GM23338 (cell line): ENCODE data around the gene MOB2. TPM values are rescaled to one million over a fixed set of nuclear protein-coding genes. Genes with fewer than 3 reads are reported as not detected.

Experiments used
- ATAC-seq: fragments of 200-7000 bp; cut with Tn5 transposase; 3 replicates; pipeline ENCODE4 v1.9.1; 2020
- DNase-seq: peaks from one replicate; pipeline ENCODE4 v3.0.0-alpha.2; 2015; ENCODE audit warnings: low spot score
- H2AFZ ChIP-seq: fragments of 200-600 bp; sonication (generic); 2 replicates; pipeline ENCODE4 v1.8.0; 2016; ENCODE audit warnings: antibody characterized with exemption, mild to moderate bottlenecking, moderate library complexity
- H3F3A ChIP-seq: fragments of 200-600 bp; sonication (generic); replicated peaks from 2 replicates; pipeline ENCODE4 v1.8.0; 2017; ENCODE audit warnings: antibody characterized with exemption, mixed run types, low read depth
- H3K27ac ChIP-seq: fragments of 200-600 bp; sonication (generic); 2 replicates; pipeline ENCODE4 v1.6.1; 2016; ENCODE audit warnings: low read depth
- H3K27me3 ChIP-seq: fragments of 200-600 bp; sonication (generic); 2 replicates; pipeline ENCODE4 v1.8.0; 2016; ENCODE audit warnings: mild to moderate bottlenecking, mixed run types, moderate library complexity; ENCODE audit not compliant: insufficient read depth
- H3K36me3 ChIP-seq: fragments of 200-600 bp; sonication (generic); 2 replicates; pipeline ENCODE4 v1.8.0; 2016; ENCODE audit warnings: mild to moderate bottlenecking; ENCODE audit not compliant: insufficient read depth
- H3K4me1 ChIP-seq: fragments of 200-600 bp; sonication (generic); 2 replicates; pipeline ENCODE4 v1.8.0; 2016; ENCODE audit warnings: mild to moderate bottlenecking, moderate library complexity; ENCODE audit not compliant: insufficient read depth
- H3K4me2 ChIP-seq: fragments of 200-600 bp; sonication (generic); 2 replicates; pipeline ENCODE4 v1.7.1; 2017; ENCODE audit warnings: mixed run types
- H3K4me3 ChIP-seq: fragments of 200-600 bp; sonication (generic); 2 replicates; pipeline ENCODE4 v1.6.1; 2016; ENCODE audit warnings: mixed run types
- H3K79me2 ChIP-seq: fragments of 200-600 bp; sonication (generic); replicated peaks from 2 replicates; pipeline ENCODE4 v1.8.0; 2017; ENCODE audit warnings: mild to moderate bottlenecking; ENCODE audit not compliant: insufficient read depth
- H3K9me2 ChIP-seq: fragments of 200-600 bp; sonication (generic); 2 replicates; pipeline ENCODE4 v1.8.0; 2017; ENCODE audit not compliant: insufficient read depth
- H4K20me1 ChIP-seq: fragments of 200-600 bp; sonication (generic); replicated peaks from 2 replicates; pipeline ENCODE4 v1.8.0; 2017; ENCODE audit warnings: mild to moderate bottlenecking; ENCODE audit not compliant: insufficient read depth
- H3K27ac Mint-ChIP-seq: 2 replicates; pipeline ENCODE4 v1.8.0; 2020; ENCODE audit warnings: inconsistent platforms, mild to moderate bottlenecking, moderate library complexity, mixed read lengths
- H3K27me3 Mint-ChIP-seq: 3 replicates; pipeline ENCODE4 v1.8.0; 2022; ENCODE audit warnings: low read depth, mild to moderate bottlenecking, moderate library complexity, mixed read lengths, inconsistent platforms; ENCODE audit not compliant: insufficient read depth, poor library complexity
- H3K36me3 Mint-ChIP-seq: 3 replicates; pipeline ENCODE4 v1.8.0; 2021; ENCODE audit warnings: low read depth, mild to moderate bottlenecking, inconsistent platforms, moderate library complexity, mixed read lengths
- H3K4me1 Mint-ChIP-seq: 3 replicates; pipeline ENCODE4 v1.8.0; 2020; ENCODE audit warnings: mild to moderate bottlenecking, inconsistent platforms, mixed read lengths
- H3K4me3 Mint-ChIP-seq: 3 replicates; pipeline ENCODE4 v1.8.0; 2021; ENCODE audit warnings: moderate library complexity, mild to moderate bottlenecking, inconsistent platforms, mixed read lengths
- H3K9me3 Mint-ChIP-seq: 3 replicates; pipeline ENCODE4 v1.8.0; 2020; ENCODE audit warnings: moderate library complexity, mild to moderate bottlenecking, inconsistent platforms, mixed read lengths
- CREB1 ChIP-seq: fragments of 250-450 bp; sonication (Bioruptor Pico); IDR thresholded peaks from 2 replicates; pipeline ENCODE4 v1.5.0; 2020; ENCODE audit warnings: low read depth, mild to moderate bottlenecking, moderate library complexity
- EZH2 ChIP-seq: fragments of 200-600 bp; sonication (generic); IDR thresholded peaks from one replicate; pipeline ENCODE4 v1.8.0; 2017; ENCODE audit warnings: antibody characterized with exemption, mild to moderate bottlenecking, low read depth; ENCODE audit not compliant: unreplicated experiment
- JUNB ChIP-seq: IDR thresholded peaks from one replicate; pipeline ENCODE4 v1.6.1; 2016; ENCODE audit warnings: antibody characterized with exemption; ENCODE audit not compliant: unreplicated experiment
- NANOG ChIP-seq: IDR thresholded peaks from 2 replicates; pipeline ENCODE4 v1.6.1; 2016; ENCODE audit warnings: antibody characterized with exemption, borderline replicate concordance
- POLR2AphosphoS5 ChIP-seq: IDR thresholded peaks from 2 replicates; pipeline ENCODE4 v1.6.1; 2016; ENCODE audit warnings: antibody characterized with exemption, low read depth
- ZNF114 ChIP-seq: fragments of 250-450 bp; sonication (Bioruptor Pico); IDR thresholded peaks from 2 replicates; pipeline ENCODE4 v1.5.0; 2020; ENCODE audit warnings: mild to moderate bottlenecking, moderate library complexity
- polyA plus RNA-seq: library from polyadenylated mRNA; unstranded; fragments of >200 nt; fragmentation: Nextera tagmentation; extraction: Ambion mirVana; gene quantifications from 2 replicates; pipeline ENCODE4 v1.2.1, GENCODE V29; 2016
- total RNA-seq: library from RNA; depleted of rRNA; stranded (reverse); fragments of >200 nt; shearing (Covaris generic); gene quantifications from 2 replicates; pipeline ENCODE4 v1.2.3, GENCODE V29; 2014
- TF ChIP-seq, protein P1 (sequence below): fragments of 250-450 bp; sonication (Bioruptor Pico); IDR thresholded peaks from 2 replicates; pipeline ENCODE4 v1.5.0; 2020; ENCODE audit warnings: mild to moderate bottlenecking, moderate library complexity
- TF ChIP-seq, protein P2 (sequence below): IDR thresholded peaks from one replicate; pipeline ENCODE4 v1.6.1; 2018; ENCODE audit warnings: antibody characterized with exemption; ENCODE audit not compliant: unreplicated experiment

Gene MOB2
- total and polyA plus RNA-seq, 2 experiments from 2014 or later: 10.1 to 19.7 TPM

GRCh38 chr11:1467270-1467669 is 19.3 kb downstream of the MOB2 start (continued):
- TF ChIP-seq, protein P1, sequence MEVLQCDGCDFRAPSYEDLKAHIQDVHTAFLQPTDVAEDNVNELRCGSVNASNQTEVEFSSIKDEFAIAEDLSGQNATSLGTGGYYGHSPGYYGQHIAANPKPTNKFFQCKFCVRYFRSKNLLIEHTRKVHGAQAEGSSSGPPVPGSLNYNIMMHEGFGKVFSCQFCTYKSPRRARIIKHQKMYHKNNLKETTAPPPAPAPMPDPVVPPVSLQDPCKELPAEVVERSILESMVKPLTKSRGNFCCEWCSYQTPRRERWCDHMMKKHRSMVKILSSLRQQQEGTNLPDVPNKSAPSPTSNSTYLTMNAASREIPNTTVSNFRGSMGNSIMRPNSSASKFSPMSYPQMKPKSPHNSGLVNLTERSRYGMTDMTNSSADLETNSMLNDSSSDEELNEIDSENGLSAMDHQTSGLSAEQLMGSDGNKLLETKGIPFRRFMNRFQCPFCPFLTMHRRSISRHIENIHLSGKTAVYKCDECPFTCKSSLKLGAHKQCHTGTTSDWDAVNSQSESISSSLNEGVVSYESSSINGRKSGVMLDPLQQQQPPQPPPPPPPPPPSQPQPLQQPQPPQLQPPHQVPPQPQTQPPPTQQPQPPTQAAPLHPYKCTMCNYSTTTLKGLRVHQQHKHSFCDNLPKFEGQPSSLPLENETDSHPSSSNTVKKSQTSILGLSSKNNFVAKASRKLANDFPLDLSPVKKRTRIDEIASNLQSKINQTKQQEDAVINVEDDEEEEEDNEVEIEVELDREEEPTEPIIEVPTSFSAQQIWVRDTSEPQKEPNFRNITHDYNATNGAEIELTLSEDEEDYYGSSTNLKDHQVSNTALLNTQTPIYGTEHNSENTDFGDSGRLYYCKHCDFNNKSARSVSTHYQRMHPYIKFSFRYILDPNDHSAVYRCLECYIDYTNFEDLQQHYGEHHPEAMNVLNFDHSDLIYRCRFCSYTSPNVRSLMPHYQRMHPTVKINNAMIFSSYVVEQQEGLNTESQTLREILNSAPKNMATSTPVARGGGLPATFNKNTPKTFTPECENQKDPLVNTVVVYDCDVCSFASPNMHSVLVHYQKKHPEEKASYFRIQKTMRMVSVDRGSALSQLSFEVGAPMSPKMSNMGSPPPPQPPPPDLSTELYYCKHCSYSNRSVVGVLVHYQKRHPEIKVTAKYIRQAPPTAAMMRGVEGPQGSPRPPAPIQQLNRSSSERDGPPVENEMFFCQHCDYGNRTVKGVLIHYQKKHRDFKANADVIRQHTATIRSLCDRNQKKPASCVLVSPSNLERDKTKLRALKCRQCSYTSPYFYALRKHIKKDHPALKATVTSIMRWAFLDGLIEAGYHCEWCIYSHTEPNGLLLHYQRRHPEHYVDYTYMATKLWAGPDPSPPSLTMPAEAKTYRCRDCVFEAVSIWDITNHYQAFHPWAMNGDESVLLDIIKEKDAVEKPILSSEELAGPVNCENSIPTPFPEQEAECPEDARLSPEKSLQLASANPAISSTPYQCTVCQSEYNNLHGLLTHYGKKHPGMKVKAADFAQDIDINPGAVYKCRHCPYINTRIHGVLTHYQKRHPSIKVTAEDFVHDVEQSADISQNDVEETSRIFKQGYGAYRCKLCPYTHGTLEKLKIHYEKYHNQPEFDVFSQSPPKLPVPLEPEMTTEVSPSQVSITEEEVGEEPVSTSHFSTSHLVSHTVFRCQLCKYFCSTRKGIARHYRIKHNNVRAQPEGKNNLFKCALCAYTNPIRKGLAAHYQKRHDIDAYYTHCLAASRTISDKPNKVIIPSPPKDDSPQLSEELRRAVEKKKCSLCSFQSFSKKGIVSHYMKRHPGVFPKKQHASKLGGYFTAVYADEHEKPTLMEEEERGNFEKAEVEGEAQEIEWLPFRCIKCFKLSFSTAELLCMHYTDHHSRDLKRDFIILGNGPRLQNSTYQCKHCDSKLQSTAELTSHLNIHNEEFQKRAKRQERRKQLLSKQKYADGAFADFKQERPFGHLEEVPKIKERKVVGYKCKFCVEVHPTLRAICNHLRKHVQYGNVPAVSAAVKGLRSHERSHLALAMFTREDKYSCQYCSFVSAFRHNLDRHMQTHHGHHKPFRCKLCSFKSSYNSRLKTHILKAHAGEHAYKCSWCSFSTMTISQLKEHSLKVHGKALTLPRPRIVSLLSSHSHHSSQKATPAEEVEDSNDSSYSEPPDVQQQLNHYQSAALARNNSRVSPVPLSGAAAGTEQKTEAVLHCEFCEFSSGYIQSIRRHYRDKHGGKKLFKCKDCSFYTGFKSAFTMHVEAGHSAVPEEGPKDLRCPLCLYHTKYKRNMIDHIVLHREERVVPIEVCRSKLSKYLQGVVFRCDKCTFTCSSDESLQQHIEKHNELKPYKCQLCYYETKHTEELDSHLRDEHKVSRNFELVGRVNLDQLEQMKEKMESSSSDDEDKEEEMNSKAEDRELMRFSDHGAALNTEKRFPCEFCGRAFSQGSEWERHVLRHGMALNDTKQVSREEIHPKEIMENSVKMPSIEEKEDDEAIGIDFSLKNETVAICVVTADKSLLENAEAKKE: no peak
- TF ChIP-seq EZH2 (no peak), ZNF114 (no peak), POLR2AphosphoS5 (no peak)

DNA sequence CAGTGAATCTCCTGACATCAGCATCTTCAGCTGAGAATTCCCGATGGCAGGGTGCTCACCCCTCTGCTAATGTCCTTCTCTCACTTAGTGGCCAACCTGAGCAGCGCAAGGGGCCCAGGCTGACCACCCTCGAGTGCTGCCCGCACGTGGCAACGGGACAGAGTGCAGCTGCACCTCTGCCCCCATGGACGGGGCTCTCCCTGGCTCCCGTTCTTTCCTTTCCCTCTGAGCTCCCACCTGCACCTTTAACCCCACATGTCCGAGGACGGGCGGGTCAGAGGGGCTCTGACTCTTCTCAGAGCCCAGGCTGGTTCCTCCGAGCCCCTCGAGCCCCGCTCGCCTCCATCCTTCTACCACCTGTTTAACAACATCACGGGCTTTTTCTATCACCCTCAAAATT is 19.8 kb downstream of the MOB2 start:
- Histone ChIP-seq H3K4me3 (no peak overlapping the region), H3K27me3 (no peaks in the 10 kb centered on the region), H3K4me1 (no peaks in the 10 kb centered on the region), H3K9me2 (no peaks in the 10 kb centered on the region), H3K79me2 (no peaks in the 10 kb centered on the region), H3K27ac (no peak overlapping the region), H2AFZ (no peak overlapping the region), H3F3A (no peaks in the 10 kb centered on the region), H3K36me3 (no peaks in the 10 kb centered on the region), H3K4me2 (no peak overlapping the region), H4K20me1 (no peaks in the 10 kb centered on the region)
- peaks cover under 1% of the 10 kb centered on the region for H3K4me1 Mint-ChIP-seq
- H3K4me3 Mint-ChIP-seq: no peak overlapping the region; the same call in 2 of the 3 replicates
- H3K27me3 Mint-ChIP-seq: peaks cover 5% of the 10 kb centered on the region
- DNase-seq (no peak), ATAC-seq (no peak)
- no peaks in the 10 kb centered on the region for H3K36me3 Mint-ChIP-seq
- H3K27ac Mint-ChIP-seq: no peak overlapping the region
- H3K9me3 Mint-ChIP-seq: no peaks in the 10 kb centered on the region
- TF ChIP-seq, protein P2, sequence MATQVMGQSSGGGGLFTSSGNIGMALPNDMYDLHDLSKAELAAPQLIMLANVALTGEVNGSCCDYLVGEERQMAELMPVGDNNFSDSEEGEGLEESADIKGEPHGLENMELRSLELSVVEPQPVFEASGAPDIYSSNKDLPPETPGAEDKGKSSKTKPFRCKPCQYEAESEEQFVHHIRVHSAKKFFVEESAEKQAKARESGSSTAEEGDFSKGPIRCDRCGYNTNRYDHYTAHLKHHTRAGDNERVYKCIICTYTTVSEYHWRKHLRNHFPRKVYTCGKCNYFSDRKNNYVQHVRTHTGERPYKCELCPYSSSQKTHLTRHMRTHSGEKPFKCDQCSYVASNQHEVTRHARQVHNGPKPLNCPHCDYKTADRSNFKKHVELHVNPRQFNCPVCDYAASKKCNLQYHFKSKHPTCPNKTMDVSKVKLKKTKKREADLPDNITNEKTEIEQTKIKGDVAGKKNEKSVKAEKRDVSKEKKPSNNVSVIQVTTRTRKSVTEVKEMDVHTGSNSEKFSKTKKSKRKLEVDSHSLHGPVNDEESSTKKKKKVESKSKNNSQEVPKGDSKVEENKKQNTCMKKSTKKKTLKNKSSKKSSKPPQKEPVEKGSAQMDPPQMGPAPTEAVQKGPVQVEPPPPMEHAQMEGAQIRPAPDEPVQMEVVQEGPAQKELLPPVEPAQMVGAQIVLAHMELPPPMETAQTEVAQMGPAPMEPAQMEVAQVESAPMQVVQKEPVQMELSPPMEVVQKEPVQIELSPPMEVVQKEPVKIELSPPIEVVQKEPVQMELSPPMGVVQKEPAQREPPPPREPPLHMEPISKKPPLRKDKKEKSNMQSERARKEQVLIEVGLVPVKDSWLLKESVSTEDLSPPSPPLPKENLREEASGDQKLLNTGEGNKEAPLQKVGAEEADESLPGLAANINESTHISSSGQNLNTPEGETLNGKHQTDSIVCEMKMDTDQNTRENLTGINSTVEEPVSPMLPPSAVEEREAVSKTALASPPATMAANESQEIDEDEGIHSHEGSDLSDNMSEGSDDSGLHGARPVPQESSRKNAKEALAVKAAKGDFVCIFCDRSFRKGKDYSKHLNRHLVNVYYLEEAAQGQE: no peak
- TF ChIP-seq JUNB (no peak), CREB1 (CRISPR knock-in tag) (no peak), NANOG (no peak), EZH2 (no peak)
